OCI-LY7 (cell line): ENCODE results near the gene HAPLN2. TPM values are rescaled to one million over a fixed set of nuclear protein-coding genes. Genes with fewer than 3 reads are reported as not detected.
A peak's percentile ranks its signal among the peaks of the same experiment; 100 is the strongest.

Experiments used
- BruUV-seq: library from RNA; stranded (reverse); fragments of 400-500 nt; replicated peaks from 2 replicates; lab custom pipeline; 2021; lab: Mats Ljungman, UMichigan
- CTCF ChIA-PET: fragments of 300-600 bp; sonication (Branson Sonifier 250); formaldehyde crosslinking; loops from one replicate; lab custom pipeline; 2022; ENCODE audit warnings: antibody characterized with exemption; ENCODE audit not compliant: unreplicated experiment; lab: Charles Lee
- POLR2A ChIA-PET: fragments of 300-600 bp; sonication (Branson Sonifier 250); formaldehyde crosslinking; loops from one replicate; lab custom pipeline; 2022; ENCODE audit warnings: antibody characterized with exemption; lab: Charles Lee
- DNase-seq: peaks from one replicate; pipeline ENCODE4 v3.0.0-alpha.2; 2015; ENCODE audit warnings: low spot score
- H2AFZ ChIP-seq: fragments of 200-600 bp; sonication (generic), shearing (Covaris generic); 2 replicates; pipeline ENCODE4 v1.6.1; 2014; ENCODE audit warnings: mild to moderate bottlenecking, antibody characterized with exemption, low read length, moderate library complexity
- H3K27ac ChIP-seq: fragments of 200-600 bp; sonication (generic); 2 replicates; pipeline ENCODE4 v1.5.1; 2014; ENCODE audit warnings: mixed run types, low read depth, mild to moderate bottlenecking, moderate library complexity, low read length, inconsistent platforms; ENCODE audit not compliant: poor library complexity, severe bottlenecking
- H3K36me3 ChIP-seq: fragments of 200-600 bp; sonication (generic); 2 replicates; pipeline ENCODE4 v1.6.1; 2014; ENCODE audit warnings: mild to moderate bottlenecking, antibody characterized with exemption, low read length, moderate library complexity, mixed read lengths; ENCODE audit not compliant: insufficient read depth
- H3K4me1 ChIP-seq: fragments of 200-600 bp; sonication (generic); 2 replicates; pipeline ENCODE4 v1.5.1; 2014; ENCODE audit warnings: mild to moderate bottlenecking, low read length; ENCODE audit not compliant: insufficient read depth, poor library complexity, severe bottlenecking
- H3K4me2 ChIP-seq: fragments of 200-600 bp; sonication (generic); 2 replicates; pipeline ENCODE4 v1.6.1; 2014; ENCODE audit warnings: mild to moderate bottlenecking, low read length
- H3K4me3 ChIP-seq: fragments of 200-600 bp; sonication (generic); 2 replicates; pipeline ENCODE4 v1.5.1; 2014; ENCODE audit warnings: mild to moderate bottlenecking, low read depth, low read length; ENCODE audit not compliant: poor library complexity, severe bottlenecking
- H3K79me2 ChIP-seq: fragments of 200-600 bp; sonication (generic); 2 replicates; pipeline ENCODE4 v1.6.1; 2016; ENCODE audit warnings: low read depth, mild to moderate bottlenecking, low read length, moderate library complexity, mixed read lengths; ENCODE audit not compliant: insufficient read depth
- H3K9me2 ChIP-seq: fragments of 200-600 bp; sonication (generic); 2 replicates; pipeline ENCODE4 v1.6.1; 2016; ENCODE audit warnings: mild to moderate bottlenecking, low read length, mixed read lengths; ENCODE audit not compliant: insufficient read depth
- H3K9me3 ChIP-seq: fragments of 200-600 bp; sonication (generic); 2 replicates; pipeline ENCODE4 v1.6.1; 2014; ENCODE audit warnings: mild to moderate bottlenecking, mixed run types, low read length, mixed read lengths
- H4K20me1 ChIP-seq: fragments of 200-600 bp; sonication (generic); 2 replicates; pipeline ENCODE4 v1.6.1; 2014; ENCODE audit warnings: mild to moderate bottlenecking, antibody characterized with exemption, low read length, moderate library complexity, mixed read lengths; ENCODE audit not compliant: insufficient read depth
- EZH2phosphoT487 ChIP-seq: fragments of 200-600 bp; sonication (generic); IDR thresholded peaks from 2 replicates; pipeline ENCODE4 v1.6.1; 2018; ENCODE audit warnings: low read depth, borderline replicate concordance, mild to moderate bottlenecking, mixed run types, antibody characterized with exemption, low read length, moderate library complexity, mixed read lengths
- intact Hi-C: fragments of 100-400 bp; cut with micrococcal nuclease; formaldehyde crosslinking; loops from one replicate; pipeline ENCODE4 v1.10.0; 2022; ENCODE audit not compliant: unreplicated experiment
- total RNA-seq, 2 experiments: library from RNA; depleted of rRNA in 1 of 2; stranded (reverse); fragments of >200 nt in 1 of 2; shearing (Covaris generic) in 1 of 2; gene quantifications; 2 replicates each; pipeline ENCODE4 v1.2.3, GENCODE V29; 2014 to 2022
- TF ChIP-seq, protein P1 (sequence below): fragments of 200-600 bp; sonication (generic); conservative IDR thresholded peaks from 2 replicates; pipeline ENCODE4 v1.5.1; 2014; ENCODE audit warnings: mild to moderate bottlenecking, antibody characterized with exemption, low read length, moderate library complexity, mixed read lengths

HAPLN2 gene
- total RNA-seq, 2 experiments from 2014 or later, result 0.41 to 1.1 TPM

DNA sequence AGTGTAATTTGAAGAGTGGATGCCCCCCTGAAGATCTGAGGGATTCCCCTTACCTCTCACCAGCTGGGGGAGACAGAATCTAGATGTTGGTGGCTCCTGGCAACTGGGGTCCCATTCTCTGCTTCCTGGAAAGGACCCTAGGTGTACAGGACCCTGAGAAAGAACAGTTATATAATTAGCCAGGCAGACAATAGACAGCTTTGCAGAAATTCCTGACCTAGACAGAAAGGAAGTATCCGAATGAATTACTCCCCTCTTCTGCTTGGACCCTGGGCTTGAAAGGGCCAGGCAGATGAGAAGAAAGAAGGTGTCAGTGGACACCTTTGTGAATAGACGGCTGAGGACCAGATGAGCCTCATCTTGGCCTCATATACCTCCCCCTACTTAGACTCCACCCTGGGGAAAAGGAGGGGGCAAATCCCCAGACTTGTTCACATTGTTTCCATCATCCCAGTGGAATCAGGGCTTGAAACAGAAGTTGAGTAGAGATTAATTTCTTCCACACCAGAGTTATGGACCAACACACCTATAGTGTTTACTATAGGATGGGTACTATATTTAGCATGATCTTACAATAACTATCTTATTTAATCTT lies 45.1 kb upstream of the HAPLN2 start:
- no peaks in the 10 kb centered on the region for H4K20me1 ChIP-seq
- H2AFZ ChIP-seq, result no peak overlapping the region
- no peaks in the 10 kb centered on the region for H3K9me3 ChIP-seq
- H3K36me3 ChIP-seq, result no peaks in the 10 kb centered on the region
- ChIA-PET POLR2A (interaction anchor here (0.6 to 1.5 kb wide), 4 partner anchors 9 to 66 kb away, joined by 3 to 6 read pairs (median 4); partner anchors contain the start of gene NAXE), CTCF (interaction anchor here (0.6 to 0.7 kb wide), 2 partner anchors 24 to 49 kb away, joined by 3 read pairs; no protein-coding TSS in a partner anchor)
- no peaks in the 10 kb centered on the region for H3K9me2 ChIP-seq
- H3K4me1 ChIP-seq, result peaks cover 16% of the 10 kb centered on the region
- no peak for DNase-seq
- H3K4me2 ChIP-seq, result no peak overlapping the region
- no peak overlapping the region for H3K27ac ChIP-seq
- H3K79me2 ChIP-seq, result no peaks in the 10 kb centered on the region
- intact Hi-C loops, result no loop called here
- no peak overlapping the region for H3K4me3 ChIP-seq
- TF ChIP-seq, protein P1, sequence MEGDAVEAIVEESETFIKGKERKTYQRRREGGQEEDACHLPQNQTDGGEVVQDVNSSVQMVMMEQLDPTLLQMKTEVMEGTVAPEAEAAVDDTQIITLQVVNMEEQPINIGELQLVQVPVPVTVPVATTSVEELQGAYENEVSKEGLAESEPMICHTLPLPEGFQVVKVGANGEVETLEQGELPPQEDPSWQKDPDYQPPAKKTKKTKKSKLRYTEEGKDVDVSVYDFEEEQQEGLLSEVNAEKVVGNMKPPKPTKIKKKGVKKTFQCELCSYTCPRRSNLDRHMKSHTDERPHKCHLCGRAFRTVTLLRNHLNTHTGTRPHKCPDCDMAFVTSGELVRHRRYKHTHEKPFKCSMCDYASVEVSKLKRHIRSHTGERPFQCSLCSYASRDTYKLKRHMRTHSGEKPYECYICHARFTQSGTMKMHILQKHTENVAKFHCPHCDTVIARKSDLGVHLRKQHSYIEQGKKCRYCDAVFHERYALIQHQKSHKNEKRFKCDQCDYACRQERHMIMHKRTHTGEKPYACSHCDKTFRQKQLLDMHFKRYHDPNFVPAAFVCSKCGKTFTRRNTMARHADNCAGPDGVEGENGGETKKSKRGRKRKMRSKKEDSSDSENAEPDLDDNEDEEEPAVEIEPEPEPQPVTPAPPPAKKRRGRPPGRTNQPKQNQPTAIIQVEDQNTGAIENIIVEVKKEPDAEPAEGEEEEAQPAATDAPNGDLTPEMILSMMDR, result 0 out of 2 replicates have a peak, but pooled peaks have one; percentile 38
- TF ChIP-seq EZH2phosphoT487, result no peak
- no TSS peak for BruUV-seq

DNA sequence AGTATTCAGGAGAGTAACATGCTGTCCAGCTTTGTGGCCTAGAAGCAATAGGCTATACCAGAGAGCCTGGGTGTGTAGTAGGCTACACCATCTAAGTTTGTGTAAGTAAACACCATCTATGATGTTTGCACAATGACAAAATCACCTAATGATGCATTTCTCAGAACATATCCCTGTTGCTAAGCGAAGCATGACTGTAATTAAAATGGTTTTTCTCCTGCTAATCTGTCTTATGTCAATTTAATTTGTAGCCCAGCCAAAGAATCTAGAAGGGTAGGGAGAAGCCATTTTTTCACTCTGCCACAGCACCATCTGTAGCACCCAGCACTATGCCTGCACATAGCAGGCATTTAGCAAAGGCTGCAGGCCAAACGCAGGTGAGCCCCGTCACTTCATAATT lies 41.7 kb upstream of the HAPLN2 start:
- BruUV-seq, result no TSS peak

More for the DNA sequence above, 41.7 kb upstream of the HAPLN2 start:
- CTCF ChIA-PET, result no interaction called here
- Histone ChIP-seq H3K4me1 (peaks cover 17% of the 10 kb centered on the region), H3K4me3 (no peak overlapping the region), H3K79me2 (no peaks in the 10 kb centered on the region), H3K9me3 (no peaks in the 10 kb centered on the region), H4K20me1 (no peaks in the 10 kb centered on the region), H3K27ac (no peak overlapping the region), H3K9me2 (no peaks in the 10 kb centered on the region), H3K36me3 (no peaks in the 10 kb centered on the region), H3K4me2 (no peak overlapping the region), H2AFZ (no peak overlapping the region)
- DNase-seq, result no peak
- POLR2A ChIA-PET, result interaction anchor here (0.7 kb wide), 1 partner anchor 17 kb away, joined by 4 read pairs; no protein-coding TSS in a partner anchor
- TF ChIP-seq, protein P1, result no peak
- TF ChIP-seq EZH2phosphoT487, result no peak
- intact Hi-C loops, result no loop called here
